Measurements from ENCODE around the gene EMSY. TPM values are rescaled to one million over a fixed set of nuclear protein-coding genes. Genes with fewer than 3 reads are reported as not detected.
"Not testable (repeated sequence)": the region's sequence is repeated elsewhere in the genome, so short reads cannot be mapped to it uniquely, and the experiment has no call there.

EMSY gene
- total RNA-seq, 1 experiment from 2014 or later, result 11.3 TPM

GRCh38 chr11:76558473-76558872, 113.7 kb downstream of the EMSY start:
- no peak for DNase-seq (ENCODE audit: low read depth)
- in situ Hi-C loops (cut with HindIII; ENCODE audit: low pct_unique_long_range_greater_than_20kb, low sequenced_read_pairs), result no loop called here

- in situ Hi-C loops (cut with HindIII; ENCODE audit: low pct_unique_long_range_greater_than_20kb, low sequenced_read_pairs), result no loop called here
Observed at GRCh38 chr11:76558891-76559290, 114.1 kb downstream of the EMSY start.

GRCh38 chr11:76559346-76559745, 114.5 kb downstream of the EMSY start:
- in situ Hi-C loops (cut with HindIII; ENCODE audit: low pct_unique_long_range_greater_than_20kb, low sequenced_read_pairs), result no loop called here
- no peak for DNase-seq (ENCODE audit: low read depth)

More at GRCh38 chr11:76558891-76559290, 114.1 kb downstream of the EMSY start:
- no peak for DNase-seq (ENCODE audit: low read depth)

DNA sequence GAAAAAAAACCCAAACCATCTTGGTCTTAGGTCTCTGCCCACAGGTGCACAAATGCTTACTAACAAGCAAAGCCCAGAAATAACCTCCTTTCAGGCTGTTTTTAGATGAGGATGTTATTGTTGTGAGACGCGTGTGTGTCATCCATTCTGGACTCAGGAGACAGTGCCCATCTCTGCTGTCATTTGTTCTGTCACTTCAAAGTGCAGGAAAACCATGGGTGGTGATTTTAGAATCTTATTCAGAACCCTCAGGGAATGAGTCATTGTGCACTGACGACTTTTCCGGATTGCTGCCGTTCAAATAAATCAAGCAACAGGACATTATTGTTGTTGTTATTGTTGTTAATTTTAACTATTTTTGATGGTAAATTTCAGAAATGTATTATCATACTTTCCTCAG, 115.4 kb downstream of the EMSY start:
- in situ Hi-C loops (cut with HindIII; ENCODE audit: low pct_unique_long_range_greater_than_20kb, low sequenced_read_pairs), result no loop called here
- peak; percentile 14 for DNase-seq (ENCODE audit: low read depth)

DNA sequence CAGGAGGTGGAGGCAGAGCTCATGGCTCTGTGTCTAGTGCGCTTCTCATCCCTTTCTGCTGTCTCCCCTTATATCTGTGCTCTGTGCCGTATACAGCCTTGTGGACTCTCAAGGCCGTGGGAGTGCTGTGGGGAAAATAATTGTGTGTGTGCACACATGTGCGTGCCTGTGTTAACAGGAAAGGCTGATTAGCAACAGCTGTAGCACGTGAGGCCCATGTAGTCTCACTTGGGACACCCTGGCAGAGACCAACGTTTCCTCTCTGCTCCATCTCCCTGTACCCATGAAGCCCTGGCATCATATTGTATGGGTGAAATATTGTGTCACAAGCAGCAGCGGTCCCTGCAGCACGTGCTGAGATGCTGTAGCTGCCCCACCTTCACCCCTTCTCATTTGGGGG, 116.4 kb downstream of the EMSY start:
- in situ Hi-C loops (cut with HindIII; ENCODE audit: low pct_unique_long_range_greater_than_20kb, low sequenced_read_pairs), result no loop called here

GRCh38 chr11:76562541-76562940, 117.7 kb downstream of the EMSY start:
- in situ Hi-C loops (cut with HindIII; ENCODE audit: low pct_unique_long_range_greater_than_20kb, low sequenced_read_pairs), result no loop called here
- no peak for DNase-seq (ENCODE audit: low read depth)

More for the DNA sequence above, 116.4 kb downstream of the EMSY start:
- DNase-seq (ENCODE audit: low read depth), result no peak

- no peak for DNase-seq (ENCODE audit: low read depth)
- in situ Hi-C loops (cut with HindIII; ENCODE audit: low pct_unique_long_range_greater_than_20kb, low sequenced_read_pairs), result no loop called here
Observed at GRCh38 chr11:76564364-76564763, 119.5 kb downstream of the EMSY start.

DNA sequence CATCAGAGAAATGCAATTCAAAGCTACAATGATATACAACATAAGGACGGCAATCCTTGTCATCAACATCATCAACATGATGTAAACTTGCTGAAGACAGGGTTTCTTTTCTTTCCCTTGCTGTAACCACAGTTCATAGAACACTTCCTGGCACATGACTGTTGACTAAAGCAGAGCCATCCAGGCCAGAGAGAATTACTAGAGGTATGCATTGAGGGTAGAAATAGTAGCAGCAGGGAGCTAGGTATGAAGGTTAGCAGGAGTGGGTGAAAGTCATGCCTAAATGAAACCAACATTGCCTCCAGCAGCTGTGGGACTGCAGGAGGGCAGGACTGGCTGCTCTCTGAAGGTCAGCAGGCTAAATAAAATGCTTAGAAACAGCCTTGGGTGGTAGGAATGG, 122.0 kb downstream of the EMSY start:
- no peak for DNase-seq (ENCODE audit: low read depth)
- in situ Hi-C loops (cut with HindIII; ENCODE audit: low pct_unique_long_range_greater_than_20kb, low sequenced_read_pairs), result no loop called here

- in situ Hi-C loops (cut with HindIII; ENCODE audit: low pct_unique_long_range_greater_than_20kb, low sequenced_read_pairs), result no loop called here
- DNase-seq (ENCODE audit: low read depth), result no peak
Observed at GRCh38 chr11:76567261-76567660, 122.4 kb downstream of the EMSY start.

DNA sequence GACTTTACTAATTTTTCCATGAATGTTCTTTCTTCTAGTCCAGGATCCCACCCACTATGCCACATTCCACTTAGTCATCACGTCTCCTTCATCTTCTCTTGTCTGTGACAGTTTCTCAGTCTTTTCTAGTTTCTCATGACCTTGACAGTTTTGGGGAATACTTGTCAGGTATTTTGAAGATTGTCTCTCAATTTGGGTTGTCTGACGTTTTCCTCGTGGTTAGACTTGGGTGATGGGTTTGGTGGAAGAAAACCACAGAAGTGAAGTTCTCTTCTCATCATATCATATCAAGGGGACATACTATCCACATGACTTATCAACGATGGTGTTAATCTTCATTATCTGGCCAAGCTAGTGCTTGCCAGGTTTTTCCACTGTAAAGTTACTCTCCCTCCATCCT, 123.3 kb downstream of the EMSY start:
- in situ Hi-C loops (cut with HindIII; ENCODE audit: low pct_unique_long_range_greater_than_20kb, low sequenced_read_pairs), result no loop called here
- no peak for DNase-seq (ENCODE audit: low read depth)

GRCh38 chr11:76568621-76569020, 123.8 kb downstream of the EMSY start:
- in situ Hi-C loops (cut with HindIII; ENCODE audit: low pct_unique_long_range_greater_than_20kb, low sequenced_read_pairs), result no loop called here
- no peak for DNase-seq (ENCODE audit: low read depth)

- in situ Hi-C loops (cut with HindIII; ENCODE audit: low pct_unique_long_range_greater_than_20kb, low sequenced_read_pairs); DNase-seq (ENCODE audit: low read depth): not testable (repeated sequence)
Observed at GRCh38 chr11:76572181-76572875, 127.5 kb downstream of the EMSY start.

DNA sequence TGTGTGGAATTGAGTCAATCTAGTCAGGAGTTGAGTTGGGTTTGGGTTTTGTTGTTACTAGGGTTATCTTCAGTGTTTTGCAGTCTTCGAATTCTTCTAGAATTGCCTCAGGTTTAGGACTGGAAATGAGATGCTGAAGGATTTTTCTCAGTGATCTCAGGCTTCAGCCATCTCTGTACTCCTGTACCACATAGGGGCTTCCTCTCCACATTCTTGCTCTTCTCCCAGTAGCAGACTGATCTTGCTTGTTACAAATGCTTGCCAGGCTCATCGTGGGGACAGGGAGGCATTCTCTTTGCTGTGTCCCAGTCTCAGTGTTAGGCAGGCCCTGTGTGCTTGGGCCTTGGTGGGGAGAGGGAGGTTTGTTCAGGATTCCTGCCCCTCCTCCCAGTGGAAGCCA, 129.6 kb downstream of the EMSY start:
- in situ Hi-C loops (cut with HindIII; ENCODE audit: low pct_unique_long_range_greater_than_20kb, low sequenced_read_pairs), result no loop called here
- no peak for DNase-seq (ENCODE audit: low read depth)

DNA sequence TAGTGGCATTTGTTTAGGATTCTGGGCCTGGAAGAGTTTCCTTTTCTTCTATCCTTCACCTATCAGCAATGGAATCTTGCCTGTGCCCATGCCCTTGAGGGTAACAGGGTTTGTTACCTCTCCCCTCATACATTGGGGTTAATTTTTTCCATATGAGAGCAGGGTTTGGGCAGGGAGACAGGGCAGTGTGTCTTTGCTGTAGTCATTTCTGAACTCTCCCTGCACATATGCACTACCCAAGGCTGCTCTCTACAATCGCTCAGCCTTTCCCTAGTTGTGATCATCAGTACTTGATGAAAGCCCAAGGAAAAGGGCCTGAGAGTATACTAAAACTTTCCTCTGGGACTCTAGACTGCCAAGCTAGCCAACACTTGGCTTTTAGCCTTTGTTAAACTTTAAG, 130.1 kb downstream of the EMSY start:
- DNase-seq (ENCODE audit: low read depth), result no peak
- in situ Hi-C loops (cut with HindIII; ENCODE audit: low pct_unique_long_range_greater_than_20kb, low sequenced_read_pairs), result no loop called here

DNA sequence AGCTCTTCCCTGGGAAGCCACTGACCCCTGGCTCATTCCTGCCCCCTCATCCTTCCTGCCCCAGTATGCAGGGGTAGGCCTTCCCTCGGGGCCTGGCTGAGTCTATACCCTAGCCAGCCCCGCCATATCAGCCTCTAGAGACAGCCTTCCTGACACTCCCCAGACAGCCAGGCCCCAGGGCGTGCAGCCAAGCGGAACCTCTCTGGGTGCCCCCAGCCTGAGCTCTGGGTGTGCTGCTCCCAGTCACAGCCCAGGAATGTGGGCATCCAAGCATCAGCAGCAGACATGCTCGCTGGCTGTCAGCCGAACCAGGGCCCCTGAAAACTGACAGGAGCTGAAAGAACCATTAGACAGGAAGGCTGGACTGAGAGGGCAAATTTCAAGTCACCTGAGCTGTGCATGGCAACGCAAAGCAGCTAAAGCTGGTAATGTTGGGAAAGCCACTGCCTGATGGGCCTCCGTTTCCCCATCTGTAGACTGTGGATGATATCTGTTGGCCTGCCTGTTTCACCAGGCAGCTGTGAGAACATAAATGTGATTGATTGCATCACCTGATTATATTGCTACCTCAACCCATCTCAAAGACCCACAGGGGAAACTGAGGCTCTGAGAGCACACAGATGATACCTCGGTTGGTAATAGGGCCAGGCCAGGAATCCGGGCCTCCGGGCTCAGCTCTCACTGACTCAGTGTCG, 132.6 kb downstream of the EMSY start:
- in situ Hi-C loops (cut with HindIII; ENCODE audit: low pct_unique_long_range_greater_than_20kb, low sequenced_read_pairs), result no loop called here
- DNase-seq (ENCODE audit: low read depth), result peak; percentile 98

- no peak for DNase-seq (ENCODE audit: low read depth)
- in situ Hi-C loops (cut with HindIII; ENCODE audit: low pct_unique_long_range_greater_than_20kb, low sequenced_read_pairs), result no loop called here
Observed at GRCh38 chr11:76577921-76578653, 133.3 kb downstream of the EMSY start.

- in situ Hi-C loops (cut with HindIII; ENCODE audit: low pct_unique_long_range_greater_than_20kb, low sequenced_read_pairs), result no loop called here
- DNase-seq (ENCODE audit: low read depth), result peak; percentile 95
Observed at GRCh38 chr11:76578654-76579055, 133.8 kb downstream of the EMSY start.

GRCh38 chr11:76579056-76579751, 134.4 kb downstream of the EMSY start:
- no peak for DNase-seq (ENCODE audit: low read depth)
- in situ Hi-C loops (cut with HindIII; ENCODE audit: low pct_unique_long_range_greater_than_20kb, low sequenced_read_pairs), result no loop called here

DNA sequence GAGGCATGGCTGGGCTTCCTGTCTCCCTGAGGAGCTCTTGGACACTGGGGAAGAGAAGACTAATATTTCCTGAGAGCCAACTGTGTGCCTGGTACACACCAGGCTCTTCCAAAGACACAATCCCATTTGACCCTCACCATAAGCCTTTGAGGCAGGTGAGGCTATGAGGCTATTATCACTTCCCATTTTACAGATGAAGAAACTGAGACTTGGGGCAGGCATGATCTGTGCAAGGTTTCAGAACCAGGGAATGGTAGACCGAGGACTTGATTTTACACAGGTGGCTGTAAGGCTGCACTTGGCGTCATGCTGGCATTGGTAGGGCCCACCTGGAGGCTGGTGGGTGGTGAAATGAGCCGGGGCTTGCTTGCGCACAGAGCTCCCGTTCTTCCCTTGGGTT, 134.9 kb downstream of the EMSY start:
- DNase-seq (ENCODE audit: low read depth), result no peak
- in situ Hi-C loops (cut with HindIII; ENCODE audit: low pct_unique_long_range_greater_than_20kb, low sequenced_read_pairs), result no loop called here
